Measurements from ENCODE around the gene SETBP1. TPM values are rescaled to one million over a fixed set of nuclear protein-coding genes. Genes with fewer than 3 reads are reported as not detected.

SETBP1 gene
- total and polyA plus RNA-seq, 2 of the 8 experiments (the other 6 are each of a cell fraction or from before 2014, with no cell fraction given) = 2.0 to 6.5 TPM

GRCh38 chr18:44736664-44737380, 56.1 kb downstream of the SETBP1 start:
- no peak overlapping the region for H3K4me2 ChIP-seq (ENCODE audit: insufficient read depth in 1 of 2, low read depth in 2 of 2, low read length in 2 of 2)
- FAIRE-seq (no peak), DNase-seq (ENCODE audit: low read depth in 1 of 2, low spot score in 2 of 2) (no peak)
- H2AFZ ChIP-seq (ENCODE audit: low read length) = no peak overlapping the region
- no peak overlapping the region for H2BK20ac ChIP-seq (ENCODE audit: low read length)
- H3K18ac ChIP-seq (ENCODE audit: extremely low read depth, low read length) = no peak overlapping the region
- CTCF ChIA-PET (ENCODE audit: partially characterized antibody) = interaction anchor here (1.0 kb wide), 1 partner anchor 537 kb away, joined by 3 read pairs; no protein-coding TSS in a partner anchor
- H3K36me3 ChIP-seq (ENCODE audit: control insufficient read depth in 2 of 4, insufficient read depth in 4 of 4, low read length in 3 of 4) = no peaks in the 10 kb centered on the region; a peak in 1 of 8 replicates
- H3K27ac ChIP-seq (ENCODE audit: low read depth, low read length) = no peak overlapping the region
- no peaks in the 10 kb centered on the region for H3K79me2 ChIP-seq (ENCODE audit: control insufficient read depth in 1 of 2, insufficient read depth in 2 of 2, low read length in 2 of 2)
- no peaks in the 10 kb centered on the region for H4K20me1 ChIP-seq (replicated peaks in 1 of 2; ENCODE audit: control insufficient read depth in 1 of 2, insufficient read depth in 2 of 2, low read length in 2 of 2)
- no peak overlapping the region for H3K14ac ChIP-seq (ENCODE audit: insufficient read length)
- no peak overlapping the region for H3K4ac ChIP-seq (replicated peaks; ENCODE audit: insufficient read length, low read depth, low read length)
- no peaks in the 10 kb centered on the region for H3K23me2 ChIP-seq (ENCODE audit: low read depth, low read length)
- H3K79me1 ChIP-seq (ENCODE audit: low read depth, low read length) = no peaks in the 10 kb centered on the region
- H3K27me3 ChIP-seq (replicated peaks in 1 of 4; ENCODE audit: control insufficient read depth in 3 of 4, extremely low read depth in 1 of 4, insufficient read depth in 3 of 4, low read length in 3 of 4) = no peaks in the 10 kb centered on the region
- 84% methylated on average over 3 of the region's 3 CpGs; no CpG with 5 or more reads in 1 of the 2 experiments for WGBS, 2 experiments (ENCODE audit: extremely low coverage in 1 of 2, insufficient coverage in 1 of 2, insufficient read length in 1 of 2, insufficient replicate concordance in 2 of 2, low coverage in 1 of 2, low lambda C conversion rate in 2 of 2, missing lambda C conversion rate in 1 of 2)
- H4K91ac ChIP-seq (replicated peaks; ENCODE audit: insufficient read length, low read length) = no peak overlapping the region
- no peak overlapping the region for H4K5ac ChIP-seq (ENCODE audit: insufficient read length, low read depth, low read length)
- no peak overlapping the region for H3K23ac ChIP-seq (ENCODE audit: insufficient read length)
- no peak overlapping the region for H2BK12ac ChIP-seq (ENCODE audit: low read depth, low read length)
- no peaks in the 10 kb centered on the region for H3K9me3 ChIP-seq (ENCODE audit: insufficient read depth in 2 of 2, low read depth in 1 of 2, low read length in 1 of 2)
- POLR2A ChIA-PET (ENCODE audit: partially characterized antibody) = no interaction called here
- no peak overlapping the region for H2BK5ac ChIP-seq (ENCODE audit: low read depth, low read length)
- H3K4me1 ChIP-seq (replicated peaks in 1 of 4; ENCODE audit: control insufficient read depth in 3 of 4, insufficient read depth in 4 of 4, low read length in 3 of 4) = peaks cover 0 to 10% (median 0%) of the 10 kb centered on the region in 4 experiments; a peak in 2 of 7 replicates
- H3K9ac ChIP-seq (replicated peaks in 1 of 4; ENCODE audit: extremely low read depth in 1 of 4, low read depth in 3 of 4, low read length in 3 of 4) = no peak overlapping the region
- no peak overlapping the region for H2AK5ac ChIP-seq (ENCODE audit: low read depth, low read length)
- H4K8ac ChIP-seq (ENCODE audit: extremely low read depth, insufficient read depth, low read length) = no peak overlapping the region
- H3K56ac ChIP-seq (replicated peaks; ENCODE audit: insufficient read length, low read depth, low read length) = no peak overlapping the region
- no peak overlapping the region for H2BK15ac ChIP-seq (ENCODE audit: low read length)
- H2BK120ac ChIP-seq (replicated peaks; ENCODE audit: low read depth, low read length) = no peak overlapping the region
- H3K4me3 ChIP-seq (ENCODE audit: extremely low read depth in 1 of 4, insufficient read depth in 2 of 4, low read depth in 3 of 4, low read length in 4 of 4) = no peak overlapping the region
- TF ChIP-seq CBX8 (IDR thresholded peaks at IDR 0.05; ENCODE audit: borderline replicate concordance, low read depth, low read length) = no peak
- no peak for TF ChIP-seq MAX (IDR thresholded peaks at IDR 0.05)
- no peak for TF ChIP-seq KDM1A (IDR thresholded peaks at IDR 0.05; ENCODE audit: borderline replicate concordance, low read length)
- TF ChIP-seq GTF2F1 (IDR thresholded peaks at IDR 0.05; ENCODE audit: borderline replicate concordance, low read depth, low read length) = no peak
- TF ChIP-seq RAD21 (IDR thresholded peaks at IDR 0.05 in 1 of 2, conservative IDR thresholded peaks at IDR 0.05 in 1 of 2; ENCODE audit: low read depth in 2 of 2, low read length in 2 of 2) = no peak
- no peak for TF ChIP-seq ATF3 (IDR thresholded peaks at IDR 0.05; ENCODE audit: insufficient read depth, low read depth, low read length)
- no peak for TF ChIP-seq CBX5 (IDR thresholded peaks at IDR 0.05; ENCODE audit: low read depth, low read length)
- no peak for TF ChIP-seq ATF2 (IDR thresholded peaks at IDR 0.05; ENCODE audit: low read length)
- TF ChIP-seq RFX5 (IDR thresholded peaks at IDR 0.05; ENCODE audit: borderline replicate concordance, low read depth, low read length) = no peak

Measured in H1 (cell line).